Heart left ventricle (tissue), 16 donors: ENCODE results near the gene ARMH3. TPM values are rescaled to one million over a fixed set of nuclear protein-coding genes. Genes with fewer than 3 reads are reported as not detected.

Experiments used
- ATAC-seq, 4 donors: fragments of 200-7000 bp; cut with Tn5 transposase; one replicate each; pipeline ENCODE4 v1.9.1; 2020 to 2022; ENCODE audit warnings: moderate library complexity in 4 of 4, mild to moderate bottlenecking in 3 of 4, moderate number of reproducible peaks in 1 of 4
- DNase-seq, 5 donors: peaks; one replicate each; pipeline ENCODE4 v3.0.0-alpha.2; 2020
- H3K27ac ChIP-seq, 12 donors: fragments of 200-600 bp; sonication (generic) in 4 of 12; one replicate each; pipeline versions ENCODE4 v1.5.0 to v1.8.0; 2016 to 2022; ENCODE audit warnings: mild to moderate bottlenecking in 2 of 12
- H3K27me3 ChIP-seq, 9 donors: fragments of 200-600 bp; sonication (generic) in 2 of 9; one replicate each; pipeline versions ENCODE4 v1.5.1 to v1.8.0; 2016 to 2022; ENCODE audit warnings: mild to moderate bottlenecking in 3 of 9
- H3K36me3 ChIP-seq, 9 donors: fragments of 200-600 bp; sonication (generic) in 2 of 9; one replicate each; pipeline versions ENCODE4 v1.5.0 to v1.8.0; 2018 to 2022; ENCODE audit warnings: mild to moderate bottlenecking in 2 of 9
- H3K4me1 ChIP-seq, 12 donors: fragments of 200-600 bp; sonication (generic) in 4 of 12; one replicate each; pipeline versions ENCODE4 v1.5.0 to v1.8.0; 2016 to 2022; ENCODE audit warnings: mild to moderate bottlenecking in 3 of 12
- H3K4me3 ChIP-seq, 12 donors: fragments of 200-600 bp; sonication (generic) in 4 of 12; one replicate each; pipeline versions ENCODE4 v1.5.0 to v1.8.0; 2017 to 2022; ENCODE audit warnings: mild to moderate bottlenecking in 9 of 12, moderate library complexity in 4 of 12
- H3K9me3 ChIP-seq, 12 donors: fragments of 200-600 bp; sonication (generic) in 4 of 12; one replicate each; pipeline versions ENCODE4 v1.5.0 to v1.8.0; 2016 to 2022; ENCODE audit warnings: mild to moderate bottlenecking in 1 of 12
- CTCF ChIP-seq, 12 donors: fragments of 200-600 bp; sonication (generic) in 4 of 12; IDR thresholded peaks; one replicate each; pipeline versions ENCODE4 v1.5.0 to v1.8.0; 2018 to 2022; ENCODE audit warnings: antibody characterized with exemption in 12 of 12, mild to moderate bottlenecking in 5 of 12
- POLR2A ChIP-seq, 2 donors: fragments of 450-650 bp; IDR thresholded peaks; one replicate each; pipeline ENCODE4 v1.6.1; 2017; ENCODE audit warnings: antibody characterized with exemption in 2 of 2, mild to moderate bottlenecking in 2 of 2, moderate library complexity in 2 of 2
- WGBS, 4 donors: extraction: QIAGEN DNeasy Blood & Tissue Kit in 2 of 4; methylation state at CpG; one replicate each; pipeline versions ENCODE4 v1.1.5 to v1.1.7; 2013 to 2018; 5-methylcytosine and 5-hydroxymethylcytosine counted together
- intact Hi-C, 10 donors: fragments of 100-400 bp; cut with DNase I; formaldehyde crosslinking; loops; one replicate each; pipeline versions ENCODE4 v1.11.1 to v1.14.2; 2022
- polyA plus RNA-seq, 2 donors: library from polyadenylated mRNA; stranded (reverse); fragments of 200-250 nt; gene quantifications; one replicate each; pipeline ENCODE4 v1.2.3, GENCODE V29; 2013
- total RNA-seq, 9 donors: library from RNA; depleted of rRNA in 2 of 9; stranded (reverse); fragments of >200 nt in 2 of 9; fragmentation: NEBNext Ultra II Directional in 3 of 9; extraction: Animal tissue kit (Norgen Biotek cat#: 25700) in 3 of 9; gene quantifications; one replicate each; pipeline versions ENCODE4 v1.1.0 to v1.2.4, GENCODE V29; 2016 to 2023
- donor health status: ischemic (EF 13 %, LVEDD 7.1; RV severe dilation, severe dysfunction).
- donor health status: healthy with polysubstance abuse.
- donor health status: DM: no; HTN: yes; CAD: no.
- donor health status: DM: no; HTN: no; CAD: no.
- donor health status: ischemic (EF 25% LVEDD 6.9; RV normal size, moderate dysfunction).
- donor health status: ischemic (EF 25% LVEDD 5.7; RV mildly dilated, moderate dysfunction).
- donor health status: healthy.
- donor health status: DM: yes; HTN: yes; CAD: no.
- donor health status: ischemic (EF 35%, LVEDD 5.7; RV mildly dilated, moderate dysfunction).
- donor health status: nonischemic (EF 11% LVEDD 7.7; RV severe dilation, severe dysfunction).
- donor health status: DM: yes; HTN: yes; CAD: no.
- donor health status: PGD.
- donor health status: ischemic (EF 29% LVEDD 5.4; RV normal size, mild dysfunction).
- donor health status: nonischemic (EF 23%, LVEDD 6.1; RV moderate dilation, normal function).

The ARMH3 gene
- total and polyA plus RNA-seq, 11 donors = 28.5 to 84.2 (median 43.9) TPM

DNA sequence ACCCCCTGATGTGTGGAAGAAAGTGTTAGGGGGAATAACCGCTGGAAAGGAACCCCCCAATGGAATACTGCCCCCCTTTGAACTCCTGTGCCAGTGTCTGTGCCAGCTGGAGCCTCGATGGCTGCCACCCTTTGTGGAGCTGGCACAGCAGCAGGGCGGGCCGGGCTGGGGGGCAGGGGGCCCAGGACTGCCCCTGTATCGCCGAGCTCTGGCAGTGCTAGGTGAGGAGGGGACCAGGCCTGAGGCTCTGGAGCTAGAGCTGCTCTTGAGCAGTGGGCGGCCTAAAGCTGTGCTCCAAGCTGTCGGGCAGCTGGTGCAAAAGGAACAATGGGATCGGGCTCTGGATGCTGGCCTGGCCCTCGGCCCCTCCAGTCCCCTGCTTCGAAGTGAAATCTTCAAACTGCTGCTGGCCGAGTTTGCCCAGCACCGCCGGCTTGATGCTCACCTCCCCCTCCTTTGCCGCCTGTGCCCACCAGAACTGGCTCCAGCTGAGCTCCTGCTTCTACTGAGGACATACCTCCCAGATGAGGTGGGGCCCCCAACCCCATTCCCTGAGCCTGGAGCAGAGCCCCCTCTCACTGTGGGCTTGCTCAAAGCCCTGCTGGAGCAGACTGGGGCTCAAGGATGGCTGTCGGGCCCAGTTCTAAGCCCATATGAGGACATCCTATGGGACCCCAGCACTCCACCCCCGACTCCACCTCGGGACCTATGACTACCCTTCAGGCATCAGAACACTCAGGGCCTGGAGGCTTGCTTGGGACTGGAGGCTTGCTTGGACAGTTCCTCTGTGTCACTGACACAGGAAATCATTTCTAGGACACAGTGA is 11.3 kb upstream of the ARMH3 start:
- TF ChIP-seq CTCF (IDR thresholded peaks at IDR 0.05) (no peak), POLR2A (IDR thresholded peaks at IDR 0.05) (no peak)
- DNase-seq (no peak), ATAC-seq (no peak)
- Histone ChIP-seq H3K36me3 (peaks cover 0 to 14% (median 8%) of the 10 kb centered on the region in 9 donors), H3K27ac (no peak overlapping the region), H3K4me3 (no peak overlapping the region), H3K4me1 (peaks cover 8 to 50% (median 33%) of the 10 kb centered on the region in 12 donors), H3K9me3 (no peaks in the 10 kb centered on the region), H3K27me3 (no peaks in the 10 kb centered on the region)
- intact Hi-C loops = loop anchor here in 4 of 10 donors (5.0 kb wide), 1 partner anchor 50 kb away; no protein-coding TSS in a partner anchor
- WGBS, 4 donors = 88 to 90% (median 89%) methylated on average over 4 to 18 of the region's 18 CpGs

GRCh38 chr10:102066399-102067088 is 10.6 kb upstream of the ARMH3 start:
- Histone ChIP-seq H3K27ac (peak overlapping the region in 8 of 12 donors; percentile 88 to 97 (median 94)), H3K36me3 (peaks cover 0 to 14% (median 8%) of the 10 kb centered on the region in 9 donors), H3K9me3 (no peaks in the 10 kb centered on the region), H3K4me3 (peak overlapping the region in 11 of 12 donors; percentile 79 to 99 (median 93)), H3K27me3 (no peaks in the 10 kb centered on the region), H3K4me1 (peaks cover 8 to 50% (median 33%) of the 10 kb centered on the region in 12 donors)
- ATAC-seq = no peak
- DNase-seq = no peak
- TF ChIP-seq CTCF (IDR thresholded peaks at IDR 0.05) = no peak
- TF ChIP-seq POLR2A (IDR thresholded peaks at IDR 0.05) = no peak
- intact Hi-C loops = loop anchor here in 4 of 10 donors (5.0 kb wide), 1 partner anchor 51 kb away; no protein-coding TSS in a partner anchor
- 75 to 86% (median 82%) methylated on average over 7 to 16 of the region's 16 CpGs for WGBS, 4 donors

DNA sequence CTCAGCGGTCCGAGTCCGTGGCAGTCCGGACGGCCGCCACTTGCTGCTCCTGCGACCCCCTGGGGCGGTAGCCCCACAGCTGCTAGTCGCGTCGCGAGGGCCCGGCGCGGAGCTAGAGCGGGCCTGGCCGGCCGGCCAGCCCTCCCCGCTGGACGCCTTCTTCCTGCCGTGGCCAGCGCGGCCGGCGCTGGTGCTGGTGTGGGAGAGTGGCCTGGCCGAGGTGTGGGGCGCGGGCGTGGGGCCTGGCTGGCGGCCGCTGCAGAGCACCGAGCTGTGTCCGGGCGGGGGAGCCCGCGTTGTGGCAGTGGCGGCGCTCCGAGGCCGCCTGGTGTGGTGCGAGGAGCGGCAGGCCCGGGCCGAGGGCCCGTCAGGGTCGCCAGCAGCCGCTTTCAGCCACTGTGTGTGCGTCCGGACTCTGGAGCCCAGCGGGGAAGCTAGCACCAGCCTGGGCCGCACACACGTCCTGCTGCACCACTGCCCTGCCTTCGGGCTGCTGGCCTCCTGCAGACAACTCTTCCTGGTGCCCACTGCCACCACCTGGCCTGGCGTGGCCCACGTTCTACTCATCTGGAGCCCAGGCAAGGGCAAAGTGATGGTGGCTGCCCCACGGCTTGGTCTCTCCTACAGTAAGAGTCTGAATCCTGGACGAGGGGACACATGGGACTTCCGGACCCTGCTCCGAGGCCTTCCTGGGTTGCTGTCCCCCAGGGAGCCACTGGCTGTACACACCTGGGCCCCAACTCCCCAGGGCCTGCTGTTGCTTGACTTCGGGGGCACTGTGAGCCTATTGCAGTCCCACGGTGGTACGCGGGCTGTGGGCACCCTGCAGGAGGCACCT is 9.8 kb upstream of the ARMH3 start:
- 7 to 47% (median 10%) methylated on average over 7 to 63 of the region's 63 CpGs for WGBS, 4 donors
- no peaks in the 10 kb centered on the region for H3K9me3 ChIP-seq
- H3K27ac ChIP-seq = peak overlapping the region; percentile 85 to 98 (median 92)
- H3K36me3 ChIP-seq = peaks cover 0 to 14% (median 8%) of the 10 kb centered on the region in 9 donors
- intact Hi-C loops = loop anchor here in 4 of 10 donors (2.0 to 5.0 kb wide), 2 partner anchors 52 to 225 kb away; no protein-coding TSS in a partner anchor
- TF ChIP-seq POLR2A (IDR thresholded peaks at IDR 0.05) (no peak), CTCF (IDR thresholded peaks at IDR 0.05) (peak in 2 of 12 donors; percentile 10)
- ATAC-seq (peak in 3 of 4 donors; percentile 6 to 61 (median 61)), DNase-seq (peak in 4 of 5 donors; percentile 37 to 75 (median 47))
- H3K4me1 ChIP-seq = peaks cover 8 to 50% (median 33%) of the 10 kb centered on the region in 12 donors
- H3K27me3 ChIP-seq = no peaks in the 10 kb centered on the region
- H3K4me3 ChIP-seq = peak overlapping the region; percentile 79 to 99 (median 94)
